ENCODE results near the gene SLC6A9.

The SLC6A9 gene

GRCh38 chr1:44031252-44032169 is at the start of gene SLC6A9:
SLC6A9 (minus strand) TSS chr1:44031462; CDS start chr1:44024277, 7,185 bp downstream.
- in situ Hi-C loops (cut with HindIII; ENCODE audit: low sequenced_read_pairs) = no loop called here

- in situ Hi-C loops (cut with HindIII; ENCODE audit: low sequenced_read_pairs) = no loop called here
Observed at GRCh38 chr1:44079566-44079965, 48.3 kb upstream of the SLC6A9 start.

- in situ Hi-C loops (cut with HindIII; ENCODE audit: low sequenced_read_pairs) = no loop called here
Observed at GRCh38 chr1:44078104-44078503, 46.8 kb upstream of the SLC6A9 start.

- in situ Hi-C loops (cut with HindIII; ENCODE audit: low sequenced_read_pairs) = no loop called here
Observed at GRCh38 chr1:44077421-44077820, 46.2 kb upstream of the SLC6A9 start.

- in situ Hi-C loops (cut with HindIII; ENCODE audit: low sequenced_read_pairs) = no loop called here
Observed at GRCh38 chr1:44076066-44076465, 44.8 kb upstream of the SLC6A9 start.

GRCh38 chr1:44074415-44074814 is 43.2 kb upstream of the SLC6A9 start:
- in situ Hi-C loops (cut with HindIII; ENCODE audit: low sequenced_read_pairs) = no loop called here

- in situ Hi-C loops (cut with HindIII; ENCODE audit: low sequenced_read_pairs) = no loop called here
Observed at GRCh38 chr1:44073528-44073927, 42.3 kb upstream of the SLC6A9 start.

- in situ Hi-C loops (cut with HindIII; ENCODE audit: low sequenced_read_pairs) = no loop called here
Observed at GRCh38 chr1:44072821-44073220, 41.6 kb upstream of the SLC6A9 start.

- in situ Hi-C loops (cut with HindIII; ENCODE audit: low sequenced_read_pairs) = no loop called here
Observed at GRCh38 chr1:44072204-44072603, 40.9 kb upstream of the SLC6A9 start.

- in situ Hi-C loops (cut with HindIII; ENCODE audit: low sequenced_read_pairs) = no loop called here
Observed at GRCh38 chr1:44071461-44071860, 40.2 kb upstream of the SLC6A9 start.

- in situ Hi-C loops (cut with HindIII; ENCODE audit: low sequenced_read_pairs) = no loop called here
Observed at GRCh38 chr1:44068442-44068921, 37.2 kb upstream of the SLC6A9 start.

GRCh38 chr1:44067266-44068250 is 36.3 kb upstream of the SLC6A9 start:
- in situ Hi-C loops (cut with HindIII; ENCODE audit: low sequenced_read_pairs) = no loop called here

- in situ Hi-C loops (cut with HindIII; ENCODE audit: low sequenced_read_pairs) = no loop called here
Observed at GRCh38 chr1:44062656-44063179, 31.5 kb upstream of the SLC6A9 start.

GRCh38 chr1:44061857-44062256 is 30.6 kb upstream of the SLC6A9 start:
- in situ Hi-C loops (cut with HindIII; ENCODE audit: low sequenced_read_pairs) = no loop called here

- in situ Hi-C loops (cut with HindIII; ENCODE audit: low sequenced_read_pairs) = no loop called here
Observed at GRCh38 chr1:44060830-44061267, 29.6 kb upstream of the SLC6A9 start.

- in situ Hi-C loops (cut with HindIII; ENCODE audit: low sequenced_read_pairs) = no loop called here
Observed at GRCh38 chr1:44059664-44060355, 28.5 kb upstream of the SLC6A9 start.

- in situ Hi-C loops (cut with HindIII; ENCODE audit: low sequenced_read_pairs) = no loop called here
Observed at GRCh38 chr1:44059212-44059611, 27.9 kb upstream of the SLC6A9 start.

- in situ Hi-C loops (cut with HindIII; ENCODE audit: low sequenced_read_pairs) = no loop called here
Observed at GRCh38 chr1:44057293-44057692, 26.0 kb upstream of the SLC6A9 start.

GRCh38 chr1:44053394-44053793 is 22.1 kb upstream of the SLC6A9 start:
- in situ Hi-C loops (cut with HindIII; ENCODE audit: low sequenced_read_pairs) = no loop called here

GRCh38 chr1:44050261-44050660 is 19.0 kb upstream of the SLC6A9 start:
- in situ Hi-C loops (cut with HindIII; ENCODE audit: low sequenced_read_pairs) = no loop called here
